PFSK-1 (cell line): ENCODE measurements around the gene HPCAL4. TPM values are rescaled to one million over a fixed set of nuclear protein-coding genes. Genes with fewer than 3 reads are reported as not detected.
A peak's percentile ranks its signal among the peaks of the same experiment; 100 is the strongest.

Experiments
- FOXP2 ChIP-seq: optimal IDR thresholded peaks from 2 replicates; pipeline ENCODE3; 2011; ENCODE audit warnings: borderline replicate concordance, control low read depth, inconsistent platforms; ENCODE audit not compliant: insufficient read depth; ENCODE audit errors: extremely low read length, extremely low read depth
- POLR2AphosphoS5 ChIP-seq: IDR thresholded peaks from 2 replicates; pipeline ENCODE4 v1.6.1; 2012; ENCODE audit warnings: low read depth, mild to moderate bottlenecking, control low read depth, low read length, moderate library complexity
- REST ChIP-seq, 2 experiments: IDR thresholded peaks; 2 replicates each; pipeline versions ENCODE4 v1.6.1 to v1.8.0; 2011 to 2012; ENCODE audit warnings: low read depth in 2 of 2, low read length in 2 of 2, control low read depth in 1 of 2, inconsistent platforms in 1 of 2, mild to moderate bottlenecking in 1 of 2, moderate library complexity in 1 of 2; ENCODE audit not compliant: insufficient read depth in 1 of 2
- SIN3A ChIP-seq: IDR thresholded peaks from 2 replicates; pipeline ENCODE4 v1.6.1; 2012; ENCODE audit warnings: mild to moderate bottlenecking, low read length, moderate library complexity, borderline replicate concordance; ENCODE audit not compliant: insufficient read depth
- TAF1 ChIP-seq: IDR thresholded peaks from 2 replicates; pipeline ENCODE4 v1.6.1; 2012; ENCODE audit warnings: low read length, control low read depth, borderline replicate concordance; ENCODE audit not compliant: insufficient read depth
- polyA plus RNA-seq: library from polyadenylated mRNA; unstranded; fragments of >200 nt; gene quantifications from one replicate; pipeline ENCODE4 v1.2.1, GENCODE V29; 2012; ENCODE audit warnings: low read depth, missing spikeins; ENCODE audit not compliant: insufficient read length

The HPCAL4 gene
- polyA plus RNA-seq, result not detected

- peak in 1 of 2 experiments; percentile 80; a peak in 2 of 4 replicates for TF ChIP-seq REST (IDR thresholded peaks at IDR 0.05; ENCODE audit: insufficient read depth in 1 of 2, low read depth in 2 of 2, low read length in 2 of 2)
- no peak for TF ChIP-seq POLR2AphosphoS5
- no peak for TF ChIP-seq TAF1
- no peak for TF ChIP-seq FOXP2
- no peak for TF ChIP-seq SIN3A
Measured at GRCh38 chr1:39691383-39692151, at the start of gene HPCAL4. Gene HPCAL4 (minus strand): TSS chr1:39691433. CDS start chr1:39684603, 6,830 bp downstream.

DNA sequence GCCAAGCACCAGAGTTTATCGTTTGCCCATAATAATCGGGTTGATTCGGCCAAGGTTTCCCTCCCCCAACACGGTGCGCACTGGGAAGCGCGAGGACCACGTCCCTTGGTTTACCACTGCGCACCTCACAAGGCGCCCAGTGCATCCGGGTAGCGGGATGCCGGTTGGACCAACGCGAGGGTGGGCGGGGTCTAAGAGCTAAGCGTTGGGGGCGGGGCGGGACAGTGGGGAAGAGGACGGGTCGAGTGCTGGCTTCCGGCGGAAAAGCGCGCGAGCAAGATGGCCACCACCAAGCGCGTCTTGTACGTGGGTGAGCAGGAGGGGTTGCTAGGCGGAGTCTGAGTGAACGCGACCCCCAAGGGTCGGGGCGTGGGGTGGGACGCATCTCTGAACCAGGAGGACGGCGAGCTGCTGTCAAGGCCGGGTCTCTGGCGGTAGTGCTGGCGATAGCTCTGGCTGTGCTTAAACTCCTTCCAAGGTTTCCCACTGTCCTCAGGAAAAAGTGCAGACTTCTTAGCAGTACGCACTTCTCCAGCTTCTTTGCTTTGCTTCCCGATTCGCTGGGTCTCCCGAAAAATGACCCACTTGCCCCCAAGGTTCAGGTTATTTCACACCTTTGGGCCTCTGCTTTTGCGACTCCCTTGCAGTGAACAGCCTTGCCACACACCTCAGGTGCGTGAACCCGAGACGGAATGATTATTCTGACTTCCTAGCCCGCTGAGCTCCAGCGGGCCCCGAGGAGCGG is 47.6 kb upstream of the HPCAL4 start, which contains the start of gene PPIE:
PPIE (plus strand) TSS at position 261 of the 745 bp plus-strand sequence; CDS start at position 280, 19 bp downstream.
- TF ChIP-seq SIN3A (no peak), FOXP2 (peak; percentile 15), POLR2AphosphoS5 (peak; percentile 88)

- TF ChIP-seq POLR2AphosphoS5, result no peak
- TF ChIP-seq FOXP2, result no peak
- no peak for TF ChIP-seq REST (IDR thresholded peaks at IDR 0.05; ENCODE audit: insufficient read depth in 1 of 2, low read depth in 2 of 2, low read length in 2 of 2)
- no peak for TF ChIP-seq SIN3A
- no peak for TF ChIP-seq TAF1
Measured at GRCh38 chr1:39737546-39738169, 46.4 kb upstream of the HPCAL4 start.

GRCh38 chr1:39735731-39736130 is 44.5 kb upstream of the HPCAL4 start:
- TF ChIP-seq TAF1 (no peak), POLR2AphosphoS5 (no peak), FOXP2 (no peak), REST (IDR thresholded peaks at IDR 0.05; ENCODE audit: insufficient read depth in 1 of 2, low read depth in 2 of 2, low read length in 2 of 2) (no peak), SIN3A (no peak)

- TF ChIP-seq SIN3A (no peak), REST (IDR thresholded peaks at IDR 0.05; ENCODE audit: insufficient read depth in 1 of 2, low read depth in 2 of 2, low read length in 2 of 2) (no peak), POLR2AphosphoS5 (no peak), TAF1 (no peak), FOXP2 (no peak)
Measured at GRCh38 chr1:39733161-39733560, 41.9 kb upstream of the HPCAL4 start.
